Fibroblast of gingiva (primary cell): ENCODE data around the gene INPP4B.
A peak's percentile ranks its signal among the peaks of the same experiment; 100 is the strongest.

ENCODE experiments used
- DNase-seq: peaks from one replicate; pipeline ENCODE4 v3.0.0-alpha.2; 2011; ENCODE audit warnings: low read depth

The INPP4B gene

GRCh38 chr4:142211444-142211843 is 634.7 kb downstream of the INPP4B start:
- no peak for DNase-seq

GRCh38 chr4:142203505-142203904 is 642.6 kb downstream of the INPP4B start:
- no peak for DNase-seq

GRCh38 chr4:142202404-142203332 is 643.4 kb downstream of the INPP4B start:
- no peak for DNase-seq

- peak; percentile 13 for DNase-seq
These were observed 645.1 kb downstream of the INPP4B start for GRCh38 chr4:142201041-142201440.

GRCh38 chr4:142194905-142195304 is 651.2 kb downstream of the INPP4B start:
- peak; percentile 9 for DNase-seq

- no peak for DNase-seq
These were observed 654.2 kb downstream of the INPP4B start for GRCh38 chr4:142191901-142192300.

GRCh38 chr4:142181021-142181420 is 665.1 kb downstream of the INPP4B start:
- no peak for DNase-seq

GRCh38 chr4:142169216-142169615 is 676.9 kb downstream of the INPP4B start:
- no peak for DNase-seq

- peak; percentile 9 for DNase-seq
These were observed 677.9 kb downstream of the INPP4B start for GRCh38 chr4:142168181-142168580.

GRCh38 chr4:142164767-142165500 is 681.2 kb downstream of the INPP4B start:
- no peak for DNase-seq

GRCh38 chr4:142161086-142161485 is 685.0 kb downstream of the INPP4B start:
- no peak for DNase-seq

GRCh38 chr4:142160509-142160908 is 685.6 kb downstream of the INPP4B start:
- no peak for DNase-seq

- no peak for DNase-seq
These were observed 687.1 kb downstream of the INPP4B start for GRCh38 chr4:142158980-142159379.

- DNase-seq, result no peak
These were observed 689.8 kb downstream of the INPP4B start for GRCh38 chr4:142156256-142156655.

GRCh38 chr4:142155347-142155746 is 690.8 kb downstream of the INPP4B start:
- no peak for DNase-seq

- DNase-seq, result no peak
These were observed 695.6 kb downstream of the INPP4B start for GRCh38 chr4:142150483-142150882.

GRCh38 chr4:142144813-142145212 is 701.3 kb downstream of the INPP4B start:
- no peak for DNase-seq

GRCh38 chr4:142142366-142143054 is 703.6 kb downstream of the INPP4B start:
- DNase-seq, result no peak

- DNase-seq, result no peak
These were observed 704.9 kb downstream of the INPP4B start for GRCh38 chr4:142141224-142141623.

GRCh38 chr4:142130666-142131065 is 715.4 kb downstream of the INPP4B start:
- no peak for DNase-seq

- no peak for DNase-seq
These were observed 716.2 kb downstream of the INPP4B start for GRCh38 chr4:142129931-142130330.

GRCh38 chr4:142129473-142129872 is 716.6 kb downstream of the INPP4B start:
- DNase-seq, result no peak

- DNase-seq, result no peak
These were observed 717.6 kb downstream of the INPP4B start for GRCh38 chr4:142128529-142128928.
